Suprapubic skin (tissue), 4 donors: ENCODE data around the gene ATP11A.

ENCODE experiments used
- CTCF ChIP-seq, 2 donors: fragments of 200-600 bp in 1 of 2; fragments of 450-650 bp in 1 of 2; sonication (generic) in 1 of 2; IDR thresholded peaks; one replicate each; pipeline ENCODE4 v1.5.1; 2016 to 2019; ENCODE audit warnings: antibody characterized with exemption in 2 of 2, mild to moderate bottlenecking in 1 of 2, moderate library complexity in 1 of 2
- EP300 ChIP-seq: sonication (generic); formaldehyde crosslinking; IDR thresholded peaks from one replicate; pipeline ENCODE4 v1.6.1; 2017; ENCODE audit warnings: antibody characterized with exemption
- POLR2A ChIP-seq, 2 donors: fragments of 450-650 bp; IDR thresholded peaks; one replicate each; pipeline ENCODE4 v1.6.1; 2017; ENCODE audit warnings: antibody characterized with exemption in 2 of 2, mild to moderate bottlenecking in 2 of 2, moderate library complexity in 2 of 2
- POLR2AphosphoS5 ChIP-seq, 3 donors: sonication (generic); formaldehyde crosslinking; IDR thresholded peaks; one replicate each; pipeline ENCODE4 v1.6.1; 2017; ENCODE audit warnings: antibody characterized with exemption in 3 of 3

GRCh38 chr13:112813552-112813951 is 123.7 kb downstream of the ATP11A start:
- TF ChIP-seq CTCF (IDR thresholded peaks at IDR 0.05) (no peak), POLR2AphosphoS5 (IDR thresholded peaks at IDR 0.05) (no peak), POLR2A (IDR thresholded peaks at IDR 0.05) (no peak), EP300 (no peak)
